NCI-H446 (cell line): Measurements from ENCODE around the gene TTC13.
"Not testable (repeated sequence)": the region's sequence is repeated elsewhere in the genome, so short reads cannot be mapped to it uniquely, and the experiment has no call there.

ENCODE experiments used
- DNase-seq, 2 experiments: peaks; one replicate each; lab custom pipeline; 2025; lab: John Stamatoyannopoulos, UW

The TTC13 gene

DNA sequence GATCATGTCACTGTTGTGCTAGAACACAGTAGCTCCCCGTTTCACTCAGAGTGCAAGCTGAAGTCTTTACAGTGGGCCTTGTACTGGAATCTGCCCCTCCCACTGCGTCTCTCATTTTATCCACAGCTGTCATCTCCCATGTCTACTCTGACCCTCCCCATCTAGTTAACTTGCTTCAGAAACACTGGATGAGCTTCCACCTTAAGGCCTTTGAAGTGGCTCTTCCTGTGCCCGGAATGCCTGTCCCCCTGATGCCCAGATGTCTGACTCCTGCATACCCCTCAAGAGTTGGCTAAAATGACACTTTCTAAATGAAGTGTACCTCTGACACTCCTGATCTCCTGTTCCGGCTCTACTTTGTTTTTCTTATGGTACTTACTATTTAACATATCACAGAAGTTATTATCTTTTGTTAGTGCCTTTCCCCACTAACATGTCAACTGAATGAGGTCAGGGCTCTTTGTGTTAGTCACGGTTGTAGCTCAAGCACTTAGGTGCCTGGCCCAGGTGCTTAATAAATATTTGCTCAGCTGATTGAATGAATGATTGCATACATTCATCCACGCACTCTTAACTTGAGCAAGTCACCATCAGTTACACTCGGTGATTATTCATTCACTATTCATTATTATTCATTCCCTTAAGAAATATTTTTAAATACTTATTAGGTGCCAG, 13.6 kb upstream of the TTC13 start:
- no peak for DNase-seq

DNA sequence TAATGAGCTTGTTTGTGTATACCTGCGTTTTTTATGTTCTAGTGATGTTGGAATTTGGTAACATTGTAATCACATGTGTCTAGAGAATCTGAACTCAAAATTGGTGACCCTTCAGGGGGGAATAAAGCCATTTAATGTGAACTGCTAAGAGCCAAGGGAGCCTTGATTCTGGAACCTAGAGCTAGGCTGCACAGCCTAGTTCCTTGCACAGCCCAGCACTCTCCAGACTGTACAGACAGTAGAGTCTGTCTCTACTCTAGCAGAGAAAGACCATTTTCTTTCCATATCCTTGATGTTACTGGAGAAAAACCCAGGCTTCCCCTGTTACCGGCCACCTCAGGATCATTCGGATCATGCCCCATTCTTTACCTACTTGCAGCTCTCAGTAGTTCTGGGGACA, 8.8 kb upstream of the TTC13 start:
- no peak for DNase-seq

DNA sequence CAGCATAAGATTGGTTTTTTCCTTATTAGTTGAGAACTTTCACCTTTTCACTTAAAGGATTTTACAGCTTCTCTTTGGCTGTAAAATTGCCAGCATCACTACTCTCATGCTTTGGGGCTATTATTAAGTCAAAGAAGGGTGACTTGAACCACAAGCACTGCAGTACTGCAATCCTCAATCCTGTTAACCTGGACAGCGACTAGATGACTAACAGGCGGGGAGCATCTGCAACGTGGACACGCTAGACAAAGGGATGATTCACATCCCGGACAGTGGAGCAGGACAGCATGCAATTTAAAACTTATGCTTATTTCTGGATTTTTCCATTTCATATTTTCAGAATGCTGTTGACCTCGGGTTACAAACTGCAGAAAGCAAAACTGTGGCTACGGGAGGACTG, 8.3 kb upstream of the TTC13 start:
- DNase-seq = no peak

DNA sequence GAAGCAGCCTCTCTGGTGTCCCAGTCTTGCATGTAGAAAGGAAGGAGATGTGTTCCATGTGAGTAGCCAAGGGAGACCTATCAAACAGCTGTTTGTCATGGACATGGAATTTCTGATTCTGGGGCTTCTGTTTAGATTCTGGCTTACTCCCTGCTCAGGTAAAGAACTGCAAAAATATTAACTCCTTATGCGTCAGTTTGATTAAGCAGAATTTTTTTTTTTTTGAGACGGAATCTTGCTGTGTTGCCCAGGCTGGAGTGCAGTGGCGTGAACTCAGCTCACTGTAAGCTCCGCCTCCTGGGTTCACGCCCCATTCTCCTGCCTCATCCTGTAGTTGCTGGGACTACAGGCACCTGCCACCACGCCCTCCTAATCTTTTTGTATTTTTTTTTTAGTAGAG, 7.0 kb upstream of the TTC13 start:
- no peak for DNase-seq

DNA sequence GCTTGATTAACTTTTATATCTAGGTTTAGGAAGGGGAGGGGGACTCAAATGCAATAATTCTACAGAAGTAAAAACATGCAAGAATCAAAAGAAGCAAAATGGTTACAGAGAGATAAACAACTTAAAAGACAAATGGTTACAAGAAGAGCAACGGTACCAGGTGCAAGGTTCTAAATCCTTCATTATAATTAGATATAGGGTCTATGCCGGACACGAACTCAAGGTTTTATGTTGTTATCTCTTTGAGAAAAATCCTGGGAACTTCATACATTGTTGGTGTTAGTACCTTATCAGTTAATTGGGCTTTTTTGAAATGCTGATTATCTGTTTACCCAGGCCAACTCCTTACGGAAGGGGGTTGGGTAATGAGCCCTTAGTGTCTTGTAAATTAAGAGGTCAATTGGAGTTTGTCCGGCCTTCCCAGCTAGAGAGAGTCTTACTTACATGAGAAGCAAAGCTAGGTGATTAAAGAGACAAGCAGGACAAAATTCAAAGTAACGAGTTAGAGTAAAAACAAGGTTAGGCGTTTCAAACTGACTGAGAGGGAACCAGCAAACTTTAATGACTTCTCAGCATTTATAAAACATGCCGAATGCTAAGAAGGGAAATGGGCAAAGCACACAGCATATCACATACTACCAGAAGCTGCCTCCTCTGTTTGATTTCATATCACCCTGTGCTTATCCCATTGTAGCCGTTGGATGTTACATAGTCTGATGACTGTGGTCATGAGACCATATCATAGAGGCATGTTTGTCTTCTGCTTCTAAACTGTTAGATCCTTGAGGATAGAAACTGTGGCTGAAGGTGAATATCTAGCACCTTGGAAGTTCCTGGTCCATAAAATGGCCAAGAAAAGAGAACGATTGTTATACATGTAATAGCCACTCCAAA, 6.2 kb upstream of the TTC13 start:
- DNase-seq = not testable (repeated sequence)

DNA sequence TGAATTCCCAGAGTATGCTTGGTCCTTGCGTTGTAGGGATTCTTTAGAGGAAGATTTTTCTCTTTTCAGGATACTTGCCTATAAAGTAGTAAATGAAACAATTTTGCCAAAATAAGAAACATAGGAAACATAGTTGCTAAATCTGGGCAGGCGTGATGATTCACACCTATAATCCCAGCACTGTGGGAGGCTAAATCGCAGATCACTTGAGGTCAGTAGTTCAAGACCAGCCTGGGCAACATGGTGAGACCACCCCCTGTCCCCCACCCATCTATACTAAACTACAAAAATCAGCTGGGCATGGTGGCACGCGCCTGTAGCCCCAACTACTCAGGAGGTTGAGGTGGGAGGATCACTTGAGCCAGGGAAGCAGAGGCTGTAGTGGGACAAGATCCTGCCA, 5.2 kb upstream of the TTC13 start:
- DNase-seq = no peak

DNA sequence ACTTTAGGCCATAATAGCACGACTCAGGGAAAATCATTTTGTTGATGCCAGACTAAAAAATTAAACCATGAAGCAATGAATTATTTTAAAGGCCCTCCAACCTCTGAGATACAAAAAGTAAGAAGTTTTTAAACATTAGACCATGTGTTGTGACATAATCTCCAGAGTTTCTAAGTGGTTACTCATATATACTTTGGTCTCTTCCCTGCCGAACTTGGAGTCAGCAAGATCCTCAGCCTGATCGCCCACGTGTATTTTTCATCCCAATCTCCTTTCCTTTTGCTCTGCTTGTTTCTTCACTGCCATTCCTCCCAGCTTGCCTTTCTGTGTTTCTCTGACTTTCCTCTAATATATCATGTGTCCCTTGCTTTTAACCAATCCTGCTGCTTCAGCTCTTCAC, 4.0 kb upstream of the TTC13 start:
- no peak for DNase-seq

DNA sequence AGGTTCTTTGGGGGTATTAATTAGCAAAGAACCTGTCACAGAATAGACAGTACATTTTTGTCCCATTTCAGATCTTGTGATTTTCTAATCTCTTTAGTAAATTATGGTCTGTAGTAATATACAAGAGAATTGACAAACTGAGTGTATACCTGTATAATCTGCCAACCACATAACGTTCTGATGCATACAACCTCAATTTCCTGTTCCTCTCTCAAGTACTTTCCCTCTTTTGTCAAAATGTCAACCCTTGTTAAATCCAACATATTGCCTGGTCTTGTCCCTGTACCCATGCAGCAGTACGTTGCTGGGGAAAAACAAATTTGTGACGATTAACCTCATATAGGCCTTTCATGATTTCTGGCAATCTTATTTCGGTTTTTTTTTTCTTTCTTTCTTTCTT, 1.3 kb upstream of the TTC13 start:
- DNase-seq = no peak

DNA sequence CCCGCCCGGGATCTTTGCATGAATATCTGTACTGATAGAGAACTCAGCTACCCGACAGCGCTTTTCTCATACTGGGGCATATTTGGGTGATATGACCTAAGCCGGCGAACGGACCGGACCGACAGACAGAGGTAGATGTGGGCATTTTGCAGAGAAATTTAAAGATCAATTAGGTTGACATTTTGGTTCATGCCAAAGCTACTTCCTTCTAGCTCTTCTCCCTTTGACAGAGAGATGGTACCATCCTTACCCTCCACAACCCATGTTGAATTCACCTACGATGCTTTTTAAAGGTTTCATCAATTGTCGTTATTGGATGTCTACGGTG, 692 bp upstream of the TTC13 start:
- no peak for DNase-seq

DNA sequence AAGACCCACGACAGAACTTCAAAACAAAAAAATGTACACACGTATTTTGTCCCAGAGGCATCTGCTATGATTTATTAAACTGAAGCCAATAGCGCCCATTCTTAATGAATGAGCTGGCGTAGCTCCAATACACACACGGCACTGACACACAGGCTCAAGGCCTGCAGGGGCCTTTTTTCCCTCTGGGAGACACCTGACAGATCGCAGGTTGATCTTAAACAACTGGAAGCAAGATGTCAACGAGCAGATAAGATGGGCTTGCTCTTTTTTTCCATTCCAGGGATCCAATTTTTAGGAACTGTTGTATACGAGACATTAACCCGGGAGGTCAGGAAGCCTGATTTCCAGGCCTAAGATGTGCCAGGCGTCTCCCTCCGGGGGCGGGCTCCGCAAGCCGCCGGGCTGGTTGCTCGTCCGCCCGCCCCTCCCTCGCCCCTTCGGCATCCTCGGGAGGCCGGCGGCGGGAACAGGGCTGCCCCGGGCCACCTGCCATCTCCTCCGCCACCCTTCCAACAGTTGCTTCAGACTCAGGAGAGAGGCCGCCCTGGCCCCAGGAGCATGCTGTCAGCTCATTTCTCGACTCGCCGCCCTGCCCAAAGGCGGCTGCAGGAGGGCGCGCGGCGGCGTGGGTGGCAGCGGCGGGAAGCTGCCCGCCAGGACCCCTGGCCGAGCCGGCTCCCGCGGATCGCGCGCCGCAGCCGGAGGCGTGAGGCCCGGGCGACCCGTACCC, 735 bp downstream of the TTC13 start:
- peak; percentile 1 to 45 for DNase-seq

DNA sequence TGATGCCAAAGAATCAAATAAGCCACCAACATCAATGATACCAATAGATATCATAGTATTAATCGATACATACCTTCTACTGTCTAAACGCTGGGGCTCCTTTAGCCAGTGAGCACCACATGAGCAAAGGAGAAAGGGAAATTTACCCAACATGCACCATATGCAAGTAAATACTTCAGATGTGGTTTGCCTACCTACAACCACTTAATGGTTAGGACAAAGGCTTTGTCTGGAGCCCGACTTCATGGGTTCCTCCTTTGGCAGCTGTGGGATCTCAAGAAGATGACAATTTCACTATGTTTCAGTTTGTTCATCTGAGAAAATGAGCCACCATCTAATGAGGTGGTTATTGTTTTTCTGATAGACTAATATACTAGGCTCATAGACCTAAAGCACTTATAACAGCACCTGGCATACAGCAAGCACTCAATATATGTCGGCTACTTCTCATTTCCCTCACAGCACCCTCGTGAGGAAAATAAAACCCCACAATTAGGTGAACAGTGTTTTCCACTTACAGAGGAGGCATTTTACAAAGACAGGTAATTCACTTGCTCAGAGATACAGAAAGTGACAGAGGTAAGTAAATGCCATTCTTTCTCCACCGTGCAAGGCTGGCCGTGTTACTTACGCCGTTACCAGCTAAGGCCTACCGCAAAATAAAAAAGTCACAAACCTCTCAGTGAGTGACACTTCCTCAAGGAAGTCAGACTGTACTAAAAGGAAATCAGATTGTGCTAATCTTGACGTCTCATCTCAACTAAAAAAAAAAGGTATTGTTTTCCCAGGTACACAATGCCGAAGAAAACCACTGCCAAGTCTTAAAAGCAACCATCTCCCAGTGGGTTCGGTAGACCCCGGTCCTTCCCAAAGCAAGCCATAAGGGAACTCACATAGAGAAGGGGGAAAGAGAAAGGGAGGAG, 1.6 kb downstream of the TTC13 start:
- no peak for DNase-seq

DNA sequence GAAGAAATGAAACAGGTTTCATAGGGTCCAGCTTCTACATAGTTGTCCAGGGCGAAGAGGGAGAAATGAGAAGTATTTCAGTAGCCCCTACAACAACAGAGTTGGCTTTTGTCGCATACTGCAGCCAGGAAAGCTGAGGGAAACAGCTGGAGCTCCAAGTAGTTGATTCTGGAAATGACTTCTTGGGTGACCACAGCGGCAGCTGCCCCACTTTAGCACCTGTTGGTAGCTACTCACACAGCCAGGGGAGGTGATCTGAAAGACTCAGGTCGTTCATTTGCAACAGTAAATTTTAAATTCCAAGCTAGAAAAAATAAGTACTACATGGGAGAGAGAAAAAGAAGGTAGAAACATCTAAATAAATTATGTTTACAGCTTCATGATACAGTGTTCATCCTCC, 2.3 kb downstream of the TTC13 start:
- no peak for DNase-seq

DNA sequence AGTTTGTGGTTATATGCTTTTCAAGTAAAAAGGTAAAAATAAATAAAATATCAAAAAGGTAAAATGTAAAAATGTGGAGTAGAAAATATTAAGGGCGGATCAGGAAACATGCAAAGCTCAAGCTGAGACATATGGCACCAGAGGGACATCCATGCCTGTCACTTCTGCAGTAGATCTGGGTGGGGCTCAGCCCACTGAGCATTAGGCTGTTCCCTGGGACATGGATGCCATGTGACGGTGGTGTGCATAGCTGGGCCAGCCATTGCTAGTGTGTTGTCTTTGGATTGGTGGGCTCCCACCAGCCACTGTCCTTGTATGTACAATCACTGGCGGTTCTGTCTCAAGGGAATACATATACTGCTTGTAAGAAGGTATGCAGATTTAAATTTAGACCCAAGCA, 3.0 kb downstream of the TTC13 start:
- no peak for DNase-seq

DNA sequence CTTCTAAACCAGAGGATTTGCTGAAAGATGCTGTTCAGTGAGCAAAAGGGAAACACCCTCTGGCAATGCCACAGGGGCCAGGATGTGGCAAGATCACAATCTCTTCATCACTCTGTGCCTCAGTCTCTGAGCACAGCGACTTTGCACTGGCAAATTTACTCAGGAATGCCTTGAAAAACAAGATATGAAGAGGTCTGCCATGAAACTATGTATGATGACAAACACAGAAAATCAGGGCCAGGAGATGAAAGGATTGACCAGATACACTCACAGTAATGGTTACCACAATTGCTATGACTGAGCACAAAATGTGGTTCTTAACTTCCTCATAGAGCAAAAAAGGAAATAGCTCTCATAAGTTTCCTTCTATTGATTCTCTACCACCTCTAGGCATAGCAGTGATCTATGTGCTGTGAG, 5.8 kb downstream of the TTC13 start:
- no peak for DNase-seq

DNA sequence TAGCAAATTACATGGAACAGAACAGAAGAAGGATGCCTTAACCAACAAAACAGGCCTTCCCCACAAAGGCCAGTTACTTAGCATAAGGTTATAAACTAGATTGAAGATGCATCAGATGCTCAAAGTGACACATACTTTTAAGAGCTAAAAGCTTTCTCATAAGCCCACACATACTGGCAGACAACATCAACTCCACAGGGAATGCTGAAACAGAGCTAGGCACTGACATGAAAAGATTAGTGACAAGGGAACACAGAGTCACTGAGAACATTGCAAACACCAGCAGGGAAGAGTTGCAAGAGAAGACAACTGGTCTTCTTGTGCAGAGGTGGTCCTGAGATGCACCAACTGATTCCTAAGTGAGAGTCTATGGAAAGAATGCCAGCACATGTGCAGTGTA, 6.9 kb downstream of the TTC13 start:
- no peak for DNase-seq

DNA sequence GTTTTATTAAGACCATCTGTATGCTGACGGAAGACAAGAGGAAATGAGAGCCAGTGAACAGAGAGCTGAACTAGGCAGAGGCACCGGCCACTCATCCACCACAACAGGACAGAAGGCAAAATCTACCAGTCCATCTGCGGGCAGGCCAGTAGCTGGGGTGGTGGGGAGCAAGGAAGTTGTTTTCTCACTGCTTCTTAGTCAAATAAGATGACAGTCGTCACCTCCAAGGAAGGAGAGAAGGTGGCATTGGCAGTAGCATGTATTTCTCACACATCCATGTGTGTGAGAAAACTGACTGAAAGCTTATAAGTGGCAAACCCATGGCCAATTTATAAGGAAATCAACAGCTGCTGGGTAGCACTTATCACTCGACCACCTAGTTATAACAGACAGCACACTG, 8.2 kb downstream of the TTC13 start:
- no peak for DNase-seq

DNA sequence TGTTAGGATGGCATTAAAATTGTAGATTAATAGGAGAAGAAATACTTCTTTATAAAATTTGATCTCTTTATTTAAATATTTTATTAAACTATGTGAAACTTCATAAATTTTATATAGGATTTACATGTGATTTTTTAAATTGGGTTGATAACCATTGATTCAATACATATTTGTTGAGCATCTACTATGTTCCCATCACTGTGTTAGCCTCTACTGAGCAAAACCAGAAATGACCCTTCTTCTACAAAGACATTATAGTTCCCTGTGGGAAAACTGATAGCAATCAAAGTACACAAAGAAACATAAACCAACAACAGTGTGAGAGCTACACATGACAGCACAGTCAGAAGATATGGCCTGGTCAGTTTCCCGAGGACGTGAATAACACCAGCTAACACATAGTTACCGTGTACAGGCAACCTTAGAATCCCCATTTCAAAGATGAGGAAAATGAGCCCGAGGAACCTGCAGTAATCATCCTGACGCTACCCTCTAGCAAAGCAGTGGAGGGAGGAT, 12.2 kb downstream of the TTC13 start:
- DNase-seq = no peak

DNA sequence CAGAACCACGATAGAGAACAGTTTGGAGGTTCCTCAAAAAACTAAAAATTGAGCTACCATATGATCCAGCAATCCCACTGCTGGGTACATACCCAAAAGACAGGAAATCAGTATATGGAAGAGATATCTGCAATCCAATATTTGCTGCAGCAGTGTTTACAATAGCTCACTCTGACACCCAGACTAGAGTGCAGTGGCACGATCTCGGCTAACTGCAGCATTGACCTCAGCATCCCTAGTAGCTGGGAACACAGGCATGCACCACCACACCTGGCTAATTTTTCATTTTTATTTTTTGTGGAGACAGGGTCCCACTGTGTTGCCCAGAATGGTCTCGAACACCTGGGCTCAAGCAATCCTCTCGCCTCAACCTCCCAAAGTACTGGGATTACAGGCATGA, 13.1 kb downstream of the TTC13 start:
- no peak for DNase-seq

DNA sequence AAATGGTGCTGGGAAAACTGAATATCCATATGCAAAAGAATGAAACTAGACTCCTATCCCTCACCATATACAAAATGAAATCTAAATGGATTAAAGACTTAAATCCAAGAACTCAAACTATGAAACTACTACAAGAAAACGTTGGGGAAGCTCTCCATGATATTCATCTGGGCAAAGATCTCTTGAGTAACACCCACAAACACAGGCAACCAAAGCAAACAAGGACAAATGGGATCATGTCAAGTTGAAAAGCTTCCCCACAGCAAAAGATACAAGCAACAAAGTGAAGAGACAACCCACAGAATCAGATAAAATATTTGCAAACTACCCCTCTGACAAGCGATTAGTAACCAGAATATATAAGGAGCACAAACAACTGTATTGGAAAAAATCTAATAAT, 13.8 kb downstream of the TTC13 start:
- DNase-seq = no peak

DNA sequence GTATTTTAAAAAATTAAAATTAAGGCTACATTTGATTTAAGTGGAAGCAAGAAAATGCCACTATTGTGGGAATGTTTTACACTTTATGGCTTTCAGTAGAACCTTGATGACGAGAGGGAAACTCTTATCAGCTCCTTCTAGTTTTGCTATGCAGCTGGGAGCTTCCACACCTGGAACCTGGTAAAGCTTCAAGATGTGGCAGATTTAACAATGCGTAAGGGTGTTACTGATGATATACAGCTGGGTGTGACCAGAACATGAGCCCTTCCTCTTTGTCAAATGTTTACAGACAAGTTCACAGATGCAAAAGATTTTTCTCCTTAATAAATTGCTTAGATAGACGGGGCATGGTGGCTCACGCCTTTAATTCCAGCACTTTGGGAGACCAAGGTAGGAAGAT, 20.3 kb downstream of the TTC13 start:
- DNase-seq = no peak

DNA sequence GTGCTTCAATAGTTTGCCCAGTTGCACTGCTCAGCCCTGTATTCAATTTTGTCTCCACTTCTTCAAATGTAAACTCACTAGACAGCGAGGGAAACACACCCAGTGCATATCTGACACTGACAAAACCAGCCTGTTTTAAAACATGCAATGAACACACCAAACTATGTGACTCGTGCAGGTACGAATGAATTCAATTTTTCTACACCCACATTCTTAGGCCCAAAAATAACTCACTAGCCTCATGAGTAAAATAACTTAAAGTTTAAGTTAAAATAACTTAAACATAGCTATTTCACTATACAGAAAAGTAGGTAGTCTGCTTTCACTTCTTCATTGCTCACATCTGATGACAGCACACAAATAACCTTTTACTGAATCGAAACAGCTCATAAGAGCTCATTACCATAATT, 21.1 kb downstream of the TTC13 start:
- no peak for DNase-seq

DNA sequence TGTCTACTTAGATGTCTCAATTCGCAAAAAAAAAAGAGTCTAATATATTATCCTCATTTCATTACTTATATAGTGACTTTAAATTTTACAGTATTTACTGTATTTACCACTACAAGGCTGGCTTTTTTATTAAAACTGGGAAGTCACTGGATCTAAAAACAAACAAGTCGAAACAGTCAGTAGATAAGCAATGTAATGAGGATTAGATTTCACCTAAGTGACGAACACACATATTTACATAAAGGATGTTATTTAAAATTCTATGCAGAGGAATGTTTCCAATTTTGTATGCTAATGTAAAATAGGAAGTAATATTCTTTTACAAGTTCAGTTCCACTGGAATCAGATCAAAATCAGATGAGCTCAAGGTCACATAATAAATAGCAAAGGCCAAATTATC, 28.3 kb downstream of the TTC13 start:
- no peak for DNase-seq
